Stomach (tissue), 4 donors: Measurements from ENCODE around the gene DLG4.

Experiments
- EP300 ChIP-seq: sonication (generic); formaldehyde crosslinking; IDR thresholded peaks from one replicate; pipeline ENCODE4 v1.6.1; 2017; ENCODE audit warnings: antibody characterized with exemption
- TF ChIP-seq, protein P1 (sequence below), 7 experiments: fragments of 450-650 bp in 4 of 7; fragments of 200-600 bp in 3 of 7; sonication (generic) in 3 of 7; IDR thresholded peaks; one replicate each; pipeline ENCODE4 v1.5.1; 2016 to 2019; ENCODE audit warnings: antibody characterized with exemption in 7 of 7, control low read depth in 2 of 7, mild to moderate bottlenecking in 1 of 7

DNA sequence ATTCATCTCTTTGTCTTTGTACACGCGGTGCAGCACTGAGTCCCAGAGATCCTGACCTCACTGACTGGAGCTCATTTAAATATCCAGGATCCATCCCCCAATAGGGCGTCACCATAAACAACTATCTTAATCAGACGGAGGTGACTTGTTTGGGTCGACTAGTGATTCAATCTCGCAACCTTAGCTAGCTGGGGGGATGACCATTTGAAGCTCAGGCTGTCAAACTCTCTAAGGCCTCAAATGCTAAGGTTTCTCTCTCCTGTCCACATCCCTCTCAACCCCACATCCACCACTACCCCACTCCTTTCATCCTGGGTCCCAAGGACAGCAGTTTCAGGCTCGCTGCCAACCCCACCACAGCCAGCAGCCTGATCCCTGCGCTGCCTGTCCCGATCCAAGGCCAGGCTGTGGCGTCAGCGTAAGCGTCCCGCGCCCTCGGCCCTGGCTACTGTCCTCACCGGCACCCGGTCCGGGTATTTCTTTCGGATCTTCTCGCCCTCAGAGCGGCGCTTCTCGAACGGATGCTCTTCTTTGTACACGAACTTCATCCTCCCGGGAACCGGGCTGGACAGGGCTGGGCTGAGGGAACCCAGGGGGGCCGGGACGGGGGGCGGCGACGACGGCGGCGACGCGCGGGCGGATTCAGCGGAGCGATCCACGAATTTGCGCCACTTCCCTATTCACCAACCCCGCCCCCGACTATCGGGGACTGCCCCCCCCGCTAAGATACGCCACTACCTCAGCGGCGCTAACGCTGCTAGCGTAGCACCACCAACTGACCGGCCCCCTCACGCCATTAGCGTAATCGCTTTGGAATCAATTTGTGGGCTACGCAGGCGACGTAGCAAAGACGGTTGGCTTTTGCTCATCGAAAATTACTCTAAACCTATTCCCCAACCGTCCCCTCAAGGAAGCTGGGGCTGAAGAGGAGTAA, 22.4 kb upstream of the DLG4 start, which contains the start of gene GABARAP:
- TF ChIP-seq EP300 = no peak
- TF ChIP-seq, protein P1, sequence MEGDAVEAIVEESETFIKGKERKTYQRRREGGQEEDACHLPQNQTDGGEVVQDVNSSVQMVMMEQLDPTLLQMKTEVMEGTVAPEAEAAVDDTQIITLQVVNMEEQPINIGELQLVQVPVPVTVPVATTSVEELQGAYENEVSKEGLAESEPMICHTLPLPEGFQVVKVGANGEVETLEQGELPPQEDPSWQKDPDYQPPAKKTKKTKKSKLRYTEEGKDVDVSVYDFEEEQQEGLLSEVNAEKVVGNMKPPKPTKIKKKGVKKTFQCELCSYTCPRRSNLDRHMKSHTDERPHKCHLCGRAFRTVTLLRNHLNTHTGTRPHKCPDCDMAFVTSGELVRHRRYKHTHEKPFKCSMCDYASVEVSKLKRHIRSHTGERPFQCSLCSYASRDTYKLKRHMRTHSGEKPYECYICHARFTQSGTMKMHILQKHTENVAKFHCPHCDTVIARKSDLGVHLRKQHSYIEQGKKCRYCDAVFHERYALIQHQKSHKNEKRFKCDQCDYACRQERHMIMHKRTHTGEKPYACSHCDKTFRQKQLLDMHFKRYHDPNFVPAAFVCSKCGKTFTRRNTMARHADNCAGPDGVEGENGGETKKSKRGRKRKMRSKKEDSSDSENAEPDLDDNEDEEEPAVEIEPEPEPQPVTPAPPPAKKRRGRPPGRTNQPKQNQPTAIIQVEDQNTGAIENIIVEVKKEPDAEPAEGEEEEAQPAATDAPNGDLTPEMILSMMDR (IDR thresholded peaks at IDR 0.05) = no peak
